ENCODE results near the gene NGF. TPM values are rescaled to one million over a fixed set of nuclear protein-coding genes. Genes with fewer than 3 reads are reported as not detected.

Gene NGF
- total and polyA plus RNA-seq, 8 donors, result 0.31 to 3.1 (median 1.8) TPM; not detected in 3

DNA sequence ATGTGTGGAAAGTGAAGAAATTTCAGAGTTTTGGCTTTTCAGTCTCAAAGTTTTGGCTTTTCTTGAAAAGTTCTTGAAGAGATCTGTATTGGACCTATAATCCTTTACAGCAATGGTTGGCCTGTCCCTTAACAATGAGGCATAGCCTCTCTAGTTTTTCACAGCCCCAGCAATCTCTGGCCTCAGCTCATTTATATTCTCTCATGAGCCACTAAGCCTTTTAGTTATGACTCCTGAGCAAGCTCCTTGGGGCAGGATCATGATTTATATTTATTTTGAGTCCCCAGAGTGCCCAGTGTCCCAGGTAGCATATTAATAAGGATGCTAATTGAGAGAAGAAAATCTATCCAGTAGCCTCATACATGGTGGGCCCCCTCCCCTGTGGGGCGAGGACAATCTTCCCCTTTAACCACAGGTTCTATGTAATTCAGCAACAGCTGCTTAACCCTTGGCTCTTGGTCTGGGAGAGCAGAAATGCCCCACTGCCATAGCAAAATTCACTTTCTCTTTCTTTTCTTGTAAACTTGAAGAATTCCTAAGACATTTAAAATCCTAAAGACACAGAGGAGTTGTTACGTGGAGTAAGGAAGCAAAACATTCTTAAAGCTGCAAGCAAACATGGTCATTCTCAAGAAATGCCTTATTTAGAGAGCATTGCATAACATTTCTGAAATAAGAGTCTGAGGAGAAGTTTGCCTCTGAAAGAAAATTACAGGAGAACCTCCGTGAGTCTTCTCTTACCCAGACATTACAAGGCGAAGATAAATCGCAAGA lies 6.3 kb downstream of the NGF start:
- 65 to 85% (median 83%) methylated on average over 5 of the region's 5 CpGs for WGBS, 5 donors
- intact Hi-C loops (cut with DNase I; ENCODE audit: low total_unique reads), result no loop called here
- DNase-seq, result no peak
- no peaks in the 10 kb centered on the region for H3K9me3 ChIP-seq
- no peak for TF ChIP-seq POLR2AphosphoS5 (IDR thresholded peaks at IDR 0.05)
- no peak for TF ChIP-seq EP300 (IDR thresholded peaks at IDR 0.05)
- no peak for TF ChIP-seq POLR2A (IDR thresholded peaks at IDR 0.05)
- TF ChIP-seq CTCF (IDR thresholded peaks at IDR 0.05), result no peak
- peaks cover 0 to 30% (median 7%) of the 10 kb centered on the region in 4 donors for H3K4me1 ChIP-seq
- no peaks in the 10 kb centered on the region for H3K27me3 ChIP-seq
- no peak overlapping the region for H3K4me3 ChIP-seq
- peak overlapping the region in 3 of 5 donors; percentile 25 to 64 (median 62) for H3K27ac ChIP-seq
- H3K36me3 ChIP-seq, result no peaks in the 10 kb centered on the region

DNA sequence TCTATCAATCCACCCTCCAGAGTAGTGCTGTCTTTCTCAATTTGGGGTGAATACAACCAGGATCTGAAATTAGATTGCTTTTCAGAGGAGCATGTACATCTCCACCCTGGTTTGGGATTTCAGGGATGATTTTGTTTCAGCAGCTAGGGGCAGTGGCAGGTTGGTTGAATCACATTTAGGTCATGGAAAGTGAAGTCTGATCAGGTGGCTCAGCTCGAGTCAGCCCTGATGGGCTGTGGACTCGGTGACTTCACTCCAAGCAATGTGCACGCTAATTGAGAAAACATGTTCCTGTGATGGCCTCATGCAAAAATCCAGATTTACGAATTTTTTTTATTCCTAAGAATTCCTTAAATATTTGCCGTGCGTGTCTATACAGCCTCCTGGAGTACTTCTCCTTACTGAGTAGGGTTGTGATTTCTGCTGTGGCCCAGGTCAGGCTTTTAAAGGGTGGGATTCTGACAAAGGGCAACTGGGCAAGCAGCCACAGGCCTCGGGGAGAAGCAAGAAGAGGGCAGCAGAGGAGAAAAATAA lies 7.5 kb downstream of the NGF start:
- H3K36me3 ChIP-seq, result no peaks in the 10 kb centered on the region
- peak overlapping the region in 2 of 5 donors; percentile 62 to 64 for H3K27ac ChIP-seq
- 78 to 85% (median 80%) methylated on average over 7 of the region's 7 CpGs for WGBS, 5 donors
- intact Hi-C loops (cut with DNase I; ENCODE audit: low total_unique reads), result no loop called here
- no peaks in the 10 kb centered on the region for H3K9me3 ChIP-seq
- TF ChIP-seq POLR2A (IDR thresholded peaks at IDR 0.05) (no peak), EP300 (IDR thresholded peaks at IDR 0.05) (no peak), CTCF (IDR thresholded peaks at IDR 0.05) (no peak), POLR2AphosphoS5 (IDR thresholded peaks at IDR 0.05) (no peak)
- peaks cover 0 to 18% (median 1%) of the 10 kb centered on the region in 4 donors for H3K4me1 ChIP-seq
- H3K27me3 ChIP-seq, result no peaks in the 10 kb centered on the region
- peak in 1 of 2 donors; percentile 50 for DNase-seq
- H3K4me3 ChIP-seq, result no peak overlapping the region

DNA sequence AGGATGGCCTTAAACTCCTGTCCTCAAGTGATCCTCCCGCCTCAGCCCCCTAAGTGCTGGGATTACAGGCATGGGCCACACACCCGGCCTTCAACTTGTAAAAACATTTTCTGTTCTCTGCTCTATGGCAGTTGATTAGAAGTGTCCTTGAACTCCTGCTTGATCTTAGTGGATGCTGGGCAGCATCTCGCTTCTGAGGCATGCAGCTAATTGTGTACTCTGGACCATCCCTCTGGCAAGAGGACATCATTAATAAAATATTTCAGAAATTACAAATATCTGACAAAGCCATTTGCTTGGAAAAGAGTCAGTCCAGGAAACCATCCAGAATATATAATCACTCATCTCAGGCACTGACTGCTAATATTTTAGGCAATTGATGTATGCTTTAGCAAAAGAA lies 8.1 kb downstream of the NGF start:
- H3K9me3 ChIP-seq, result no peaks in the 10 kb centered on the region
- intact Hi-C loops (cut with DNase I; ENCODE audit: low total_unique reads), result no loop called here
- WGBS, 5 donors, result 70 to 91% (median 80%) methylated on average over 3 of the region's 3 CpGs
- no peak overlapping the region for H3K4me3 ChIP-seq
- H3K27me3 ChIP-seq, result no peaks in the 10 kb centered on the region
- H3K4me1 ChIP-seq, result peaks cover 0 to 16% (median 0%) of the 10 kb centered on the region in 4 donors
- peak overlapping the region in 2 of 5 donors; percentile 62 to 64 for H3K27ac ChIP-seq
- no peaks in the 10 kb centered on the region for H3K36me3 ChIP-seq
- DNase-seq, result peak in 1 of 2 donors; percentile 44
- TF ChIP-seq POLR2A (IDR thresholded peaks at IDR 0.05), result no peak
- no peak for TF ChIP-seq EP300 (IDR thresholded peaks at IDR 0.05)
- TF ChIP-seq POLR2AphosphoS5 (IDR thresholded peaks at IDR 0.05), result no peak
- no peak for TF ChIP-seq CTCF (IDR thresholded peaks at IDR 0.05)

DNA sequence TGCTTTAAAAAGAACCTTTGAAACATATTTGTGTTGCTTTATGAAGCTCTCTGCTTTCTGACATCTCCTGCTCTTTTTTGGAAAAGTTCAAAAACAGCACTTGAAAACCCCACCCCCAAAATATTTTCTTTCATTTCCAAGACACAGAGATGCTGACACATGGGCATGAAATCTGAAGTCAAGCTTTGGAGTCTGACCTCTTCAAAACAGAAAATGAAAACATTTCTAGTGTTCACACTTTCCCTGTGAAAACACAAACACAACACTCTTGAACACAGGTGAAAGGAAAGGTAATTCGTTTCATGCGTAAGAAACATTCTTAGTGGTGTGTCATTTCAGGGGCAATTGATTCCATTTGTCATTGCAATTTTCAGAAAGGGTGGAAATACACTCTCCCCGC lies 10.8 kb downstream of the NGF start:
- intact Hi-C loops (cut with DNase I; ENCODE audit: low total_unique reads), result no loop called here
- Histone ChIP-seq H3K27ac (no peak overlapping the region), H3K9me3 (no peaks in the 10 kb centered on the region), H3K36me3 (no peaks in the 10 kb centered on the region), H3K4me1 (peaks cover 0 to 8% (median 0%) of the 10 kb centered on the region in 4 donors), H3K27me3 (no peaks in the 10 kb centered on the region), H3K4me3 (no peak overlapping the region)
- WGBS, 5 donors, result 86 to 96% (median 87%) methylated on average over 3 of the region's 3 CpGs
- no peak for DNase-seq
- TF ChIP-seq POLR2AphosphoS5 (IDR thresholded peaks at IDR 0.05), result no peak
- TF ChIP-seq EP300 (IDR thresholded peaks at IDR 0.05), result no peak
- TF ChIP-seq CTCF (IDR thresholded peaks at IDR 0.05), result no peak
- no peak for TF ChIP-seq POLR2A (IDR thresholded peaks at IDR 0.05)

Data from stomach (tissue), 9 donors.